ENCODE data around the gene BCAR1. TPM values are rescaled to one million over a fixed set of nuclear protein-coding genes. Genes with fewer than 3 reads are reported as not detected.

Gene BCAR1
- total and polyA plus RNA-seq, 8 donors: 30.1 to 66.7 (median 48.9) TPM

DNA sequence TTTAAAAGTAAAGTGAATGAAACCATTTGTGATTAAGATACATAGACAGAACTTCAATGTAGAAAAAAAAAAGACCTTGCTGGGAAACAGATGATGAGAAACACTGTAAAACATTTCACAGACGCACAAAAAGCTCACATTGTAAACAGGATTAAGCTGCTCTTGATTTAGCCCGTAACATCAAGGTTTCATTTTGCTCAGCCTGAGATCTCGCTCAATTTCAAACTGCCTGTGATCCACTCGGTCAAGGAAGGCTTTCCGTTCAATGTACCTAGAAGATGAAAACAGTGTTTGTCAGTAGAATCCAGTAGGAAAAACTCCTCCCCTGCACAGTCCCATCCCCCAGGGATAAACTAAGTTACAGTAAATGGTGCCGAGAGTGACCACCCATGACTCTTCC lies 42.3 kb upstream of the BCAR1 start:
- ATAC-seq: no peak
- no peaks in the 10 kb centered on the region for H3K4me1 ChIP-seq
- H3K4me3 ChIP-seq: no peak overlapping the region
- TF ChIP-seq CTCF (IDR thresholded peaks at IDR 0.05): no peak
- H3K9me3 ChIP-seq: no peaks in the 10 kb centered on the region
- DNase-seq: no peak
- peaks cover 0 to 13% (median 8%) of the 10 kb centered on the region in 3 donors for H3K36me3 ChIP-seq
- H3K27me3 ChIP-seq: no peaks in the 10 kb centered on the region
- FAIRE-seq: no peak
- intact Hi-C loops (cut with DNase I): no loop called here
- H3K27ac ChIP-seq: no peak overlapping the region
- WGBS, 2 donors: 90 to 93% methylated on average over 6 of the region's 6 CpGs

- WGBS, 2 donors: 77 to 97% methylated on average over 4 of the region's 4 CpGs
- FAIRE-seq: no peak
- Histone ChIP-seq H3K27me3 (no peaks in the 10 kb centered on the region), H3K4me3 (no peak overlapping the region), H3K36me3 (peaks cover 0 to 13% (median 8%) of the 10 kb centered on the region in 3 donors), H3K4me1 (no peaks in the 10 kb centered on the region), H3K27ac (no peak overlapping the region), H3K9me3 (no peaks in the 10 kb centered on the region)
- intact Hi-C loops (cut with DNase I): no loop called here
- DNase-seq: no peak
- ATAC-seq: no peak
- no peak for TF ChIP-seq CTCF (IDR thresholded peaks at IDR 0.05)
Measured at GRCh38 chr16:75293173-75293572, 41.7 kb upstream of the BCAR1 start.

DNA sequence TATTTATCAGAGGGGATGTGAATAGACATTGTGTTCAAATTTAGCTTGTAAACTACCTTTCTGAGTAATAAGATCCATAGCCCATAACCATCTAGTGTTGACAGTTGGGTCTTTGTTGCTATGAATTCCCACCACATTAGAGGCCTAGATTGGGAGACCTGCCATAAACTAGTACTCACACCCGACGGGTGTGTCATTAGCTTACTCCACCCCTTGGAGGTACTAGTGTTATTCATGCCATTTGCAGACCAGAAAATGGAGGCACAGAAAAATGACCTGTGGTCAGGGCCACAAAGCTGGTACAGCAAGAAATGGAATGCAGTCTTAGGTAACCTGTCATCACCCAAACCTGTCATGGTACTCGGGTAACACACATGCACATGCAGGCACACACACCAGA lies 41.3 kb upstream of the BCAR1 start:
- Histone ChIP-seq H3K9me3 (no peaks in the 10 kb centered on the region), H3K4me3 (no peak overlapping the region), H3K36me3 (peaks cover 0 to 13% (median 8%) of the 10 kb centered on the region in 3 donors), H3K27me3 (no peaks in the 10 kb centered on the region), H3K27ac (no peak overlapping the region), H3K4me1 (no peaks in the 10 kb centered on the region)
- WGBS, 2 donors: 90% methylated on average over 3 of the region's 3 CpGs
- no peak for TF ChIP-seq CTCF (IDR thresholded peaks at IDR 0.05)
- intact Hi-C loops (cut with DNase I): no loop called here
- FAIRE-seq: no peak
- no peak for DNase-seq
- ATAC-seq: no peak

DNA sequence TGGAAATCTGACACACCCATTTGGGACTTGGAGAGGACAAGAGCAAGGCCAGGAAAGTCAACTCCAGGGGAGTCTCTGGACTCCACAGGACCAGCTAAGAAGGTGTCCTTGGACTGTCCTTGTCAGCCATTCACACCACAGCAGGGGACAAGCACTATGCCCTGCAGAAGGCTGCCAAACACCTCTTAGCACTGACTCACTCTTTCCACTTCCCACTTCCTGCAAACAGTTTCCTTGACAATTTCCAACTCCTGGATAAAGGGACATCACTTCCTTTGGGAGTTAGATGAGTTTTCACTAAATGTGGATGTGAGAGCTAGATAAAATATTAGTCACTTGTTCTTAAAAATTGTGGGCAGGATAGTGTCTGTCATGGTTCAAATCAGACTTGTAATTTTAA lies 37.8 kb upstream of the BCAR1 start:
- intact Hi-C loops (cut with DNase I): no loop called here
- FAIRE-seq (no peak), DNase-seq (no peak), ATAC-seq (peak; percentile 44 to 63 (median 52))
- Histone ChIP-seq H3K4me3 (no peak overlapping the region), H3K4me1 (no peaks in the 10 kb centered on the region), H3K27me3 (no peaks in the 10 kb centered on the region), H3K36me3 (peaks cover 0 to 13% (median 8%) of the 10 kb centered on the region in 3 donors), H3K27ac (peak overlapping the region in 1 of 4 donors; percentile 37), H3K9me3 (no peaks in the 10 kb centered on the region)
- TF ChIP-seq CTCF (IDR thresholded peaks at IDR 0.05): no peak

DNA sequence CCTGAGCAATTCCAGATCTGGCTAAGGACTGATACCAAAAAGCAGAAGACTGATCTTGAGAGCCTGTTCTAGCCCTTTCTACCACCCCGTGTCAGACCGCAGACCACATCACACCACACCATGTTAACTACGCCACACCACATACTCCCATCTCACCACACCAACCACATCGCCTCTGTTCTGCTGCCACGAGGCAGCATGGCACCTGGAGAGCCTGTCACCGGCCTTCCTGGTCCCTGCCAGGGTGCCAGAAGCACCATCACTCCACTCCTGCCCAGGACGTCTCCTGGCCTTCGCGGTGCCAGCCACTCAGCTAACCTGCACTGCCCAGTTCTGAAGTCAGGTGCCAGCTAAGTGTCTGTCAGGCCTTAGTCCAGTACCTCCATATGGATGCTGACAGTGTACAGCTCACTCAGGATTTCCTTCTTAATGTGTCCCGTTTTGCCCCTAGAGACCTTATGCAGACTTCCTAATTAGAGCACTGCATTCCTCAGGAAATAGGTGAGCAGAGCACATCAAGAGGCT lies 37.2 kb upstream of the BCAR1 start:
- no peak for TF ChIP-seq CTCF (IDR thresholded peaks at IDR 0.05)
- Histone ChIP-seq H3K4me3 (no peak overlapping the region), H3K4me1 (no peaks in the 10 kb centered on the region), H3K9me3 (no peaks in the 10 kb centered on the region), H3K27ac (peak overlapping the region in 1 of 4 donors; percentile 37), H3K27me3 (no peaks in the 10 kb centered on the region), H3K36me3 (peaks cover 0 to 11% (median 8%) of the 10 kb centered on the region in 3 donors)
- FAIRE-seq (no peak), ATAC-seq (no peak), DNase-seq (no peak)
- WGBS, 2 donors: 89 to 92% methylated on average over 10 of the region's 10 CpGs
- intact Hi-C loops (cut with DNase I): no loop called here

All from pancreas (tissue), 10 donors.